Islet of Langerhans (tissue), 1 donor: ENCODE results near the gene CLTCL1.

Source experiments
- FAIRE-seq: peaks from one replicate; lab custom pipeline; 2011; peaks lifted over from hg19 to GRCh38; lab: Jason Lieb, UNC

CLTCL1 gene

GRCh38 chr22:19131685-19132015, 159.9 kb downstream of the CLTCL1 start:
- FAIRE-seq: no peak

GRCh38 chr22:19130959-19131684, 160.4 kb downstream of the CLTCL1 start, which contains the start of gene TSSK2:
Gene TSSK2, plus strand, starts transcription at chr22:19131308. Its CDS starts 92 bp downstream, at chr22:19131400.
- FAIRE-seq: no peak

- FAIRE-seq: no peak
Observed at GRCh38 chr22:19129871-19130270, 161.6 kb downstream of the CLTCL1 start.
